Measurements from ENCODE around the gene PDK3. TPM values are rescaled to one million over a fixed set of nuclear protein-coding genes. Genes with fewer than 3 reads are reported as not detected.

The PDK3 gene
- total RNA-seq, 1 experiment from 2014 or later, result 20.1 TPM

DNA sequence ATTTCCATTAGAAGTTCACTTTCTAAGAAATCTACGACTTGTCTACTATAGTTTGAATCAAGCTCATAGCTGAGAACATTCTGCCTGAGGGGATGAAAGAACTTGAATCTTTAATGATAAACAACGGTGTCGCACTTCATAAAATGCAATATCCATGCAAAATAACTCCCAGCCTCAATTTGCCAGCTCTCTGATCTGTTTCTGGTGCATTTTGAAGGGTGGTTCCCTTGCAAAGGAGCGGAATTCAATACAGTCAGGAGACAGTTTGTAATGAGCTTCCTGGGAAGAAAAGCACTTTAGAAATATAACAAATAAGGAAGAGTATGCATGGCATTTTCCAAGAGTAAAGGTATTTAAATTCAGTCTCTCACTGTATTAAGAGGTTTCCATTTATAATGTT lies 102.1 kb downstream of the PDK3 start:
- Histone ChIP-seq H3K27me3 (ENCODE audit: low read length) (no peaks in the 10 kb centered on the region), H3K4me2 (ENCODE audit: low read depth, low read length, poor library complexity, severe bottlenecking) (no peak overlapping the region), H3K4me3 (ENCODE audit: low read length) (no peak overlapping the region), H2AFZ (ENCODE audit: low read length) (no peak overlapping the region), H3K9ac (ENCODE audit: low read length) (no peak overlapping the region), H3K27ac (ENCODE audit: low read length) (no peak overlapping the region), H3K9me3 (ENCODE audit: low read length) (no peaks in the 10 kb centered on the region), H3K9me2 (replicated peaks; ENCODE audit: insufficient read depth, low read length) (no peaks in the 10 kb centered on the region), H3K4me1 (ENCODE audit: low read length) (no peaks in the 10 kb centered on the region), H4K20me1 (ENCODE audit: insufficient read depth, low read depth, low read length) (no peaks in the 10 kb centered on the region), H3K36me3 (ENCODE audit: insufficient read depth, low read length) (no peaks in the 10 kb centered on the region), H3K79me2 (ENCODE audit: low read length) (no peaks in the 10 kb centered on the region)
- no peak for DNase-seq

DNA sequence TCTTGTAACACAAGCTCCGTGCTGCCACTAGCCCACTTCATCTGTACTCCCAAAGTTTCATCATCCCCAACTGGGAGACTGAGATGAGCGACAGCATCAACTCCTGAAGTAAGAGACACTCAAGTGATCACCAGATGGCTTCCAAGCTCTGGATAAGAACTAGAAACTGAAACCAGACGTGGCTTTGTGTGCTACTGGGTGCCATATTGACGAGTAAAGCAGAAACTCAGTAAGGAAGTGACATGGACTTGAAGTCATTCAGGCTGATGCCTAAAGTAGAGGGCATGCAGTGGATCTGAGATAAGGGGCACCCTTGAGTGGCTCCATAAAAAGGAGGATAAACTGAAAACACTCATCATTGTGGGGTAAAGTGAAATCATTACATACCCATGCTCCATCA lies 109.7 kb downstream of the PDK3 start:
- Histone ChIP-seq H3K4me2 (ENCODE audit: low read depth, low read length, poor library complexity, severe bottlenecking) (no peak overlapping the region), H2AFZ (ENCODE audit: low read length) (no peak overlapping the region), H3K4me3 (ENCODE audit: low read length) (no peak overlapping the region), H3K4me1 (ENCODE audit: low read length) (no peaks in the 10 kb centered on the region), H4K20me1 (ENCODE audit: insufficient read depth, low read depth, low read length) (no peaks in the 10 kb centered on the region), H3K79me2 (ENCODE audit: low read length) (no peaks in the 10 kb centered on the region), H3K36me3 (ENCODE audit: insufficient read depth, low read length) (no peaks in the 10 kb centered on the region), H3K9me2 (replicated peaks; ENCODE audit: insufficient read depth, low read length) (no peaks in the 10 kb centered on the region), H3K27me3 (ENCODE audit: low read length) (no peaks in the 10 kb centered on the region), H3K9ac (ENCODE audit: low read length) (no peak overlapping the region), H3K27ac (ENCODE audit: low read length) (no peak overlapping the region), H3K9me3 (ENCODE audit: low read length) (no peaks in the 10 kb centered on the region)
- DNase-seq, result no peak

DNA sequence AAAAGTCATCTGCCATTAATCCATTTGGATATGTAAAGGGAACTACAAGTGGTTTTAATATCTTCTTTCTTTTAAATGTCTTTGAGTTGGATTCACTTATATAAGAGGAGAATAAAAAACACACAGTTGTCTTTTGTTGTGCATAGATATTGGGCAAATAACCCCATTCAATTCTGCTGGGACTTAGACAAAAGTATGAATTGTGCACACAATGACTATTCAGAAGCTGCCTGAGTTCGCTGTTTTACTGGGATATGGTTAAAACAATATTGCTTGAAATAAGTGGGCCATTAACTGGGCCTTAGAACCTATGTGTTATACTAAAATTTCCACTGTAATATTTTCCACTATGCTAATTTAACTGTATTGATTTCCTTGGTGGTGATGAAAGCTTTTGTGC lies 110.4 kb downstream of the PDK3 start:
- Histone ChIP-seq H3K4me3 (ENCODE audit: low read length) (no peak overlapping the region), H3K4me2 (ENCODE audit: low read depth, low read length, poor library complexity, severe bottlenecking) (no peak overlapping the region), H3K9ac (ENCODE audit: low read length) (no peak overlapping the region), H3K9me3 (ENCODE audit: low read length) (no peaks in the 10 kb centered on the region), H3K4me1 (ENCODE audit: low read length) (no peaks in the 10 kb centered on the region), H3K9me2 (replicated peaks; ENCODE audit: insufficient read depth, low read length) (no peaks in the 10 kb centered on the region), H4K20me1 (ENCODE audit: insufficient read depth, low read depth, low read length) (no peaks in the 10 kb centered on the region), H2AFZ (ENCODE audit: low read length) (no peak overlapping the region), H3K79me2 (ENCODE audit: low read length) (no peaks in the 10 kb centered on the region), H3K36me3 (ENCODE audit: insufficient read depth, low read length) (no peaks in the 10 kb centered on the region), H3K27me3 (ENCODE audit: low read length) (no peaks in the 10 kb centered on the region), H3K27ac (ENCODE audit: low read length) (no peak overlapping the region)
- DNase-seq, result no peak

DNA sequence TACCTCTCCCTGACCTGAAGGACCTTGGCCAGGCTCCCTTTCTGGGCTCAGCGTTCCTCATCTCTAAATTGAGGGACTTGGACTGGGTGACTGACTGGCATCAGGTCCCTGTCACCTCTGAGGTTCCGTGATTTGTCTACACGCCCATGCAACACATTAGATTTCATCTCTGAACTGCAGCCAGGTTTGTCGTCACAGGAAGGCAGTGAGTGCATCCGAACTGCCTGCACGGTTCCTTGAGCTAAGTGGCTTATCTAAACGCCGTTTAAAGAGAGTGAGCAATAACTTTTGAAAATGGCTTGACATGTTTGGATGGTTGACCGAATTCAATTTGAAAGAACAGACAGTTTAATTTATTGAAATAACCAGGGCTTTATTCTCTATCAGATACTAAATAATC lies 112.0 kb downstream of the PDK3 start:
- H3K27ac ChIP-seq (ENCODE audit: low read length), result no peak overlapping the region
- no peaks in the 10 kb centered on the region for H3K27me3 ChIP-seq (ENCODE audit: low read length)
- H2AFZ ChIP-seq (ENCODE audit: low read length), result no peak overlapping the region
- no peaks in the 10 kb centered on the region for H3K36me3 ChIP-seq (ENCODE audit: insufficient read depth, low read length)
- H3K9me3 ChIP-seq (ENCODE audit: low read length), result no peaks in the 10 kb centered on the region
- no peaks in the 10 kb centered on the region for H4K20me1 ChIP-seq (ENCODE audit: insufficient read depth, low read depth, low read length)
- no peaks in the 10 kb centered on the region for H3K79me2 ChIP-seq (ENCODE audit: low read length)
- DNase-seq, result no peak
- H3K4me2 ChIP-seq (ENCODE audit: low read depth, low read length, poor library complexity, severe bottlenecking), result no peak overlapping the region
- H3K4me3 ChIP-seq (ENCODE audit: low read length), result no peak overlapping the region
- H3K9ac ChIP-seq (ENCODE audit: low read length), result no peak overlapping the region
- no peaks in the 10 kb centered on the region for H3K4me1 ChIP-seq (ENCODE audit: low read length)
- H3K9me2 ChIP-seq (replicated peaks; ENCODE audit: insufficient read depth, low read length), result no peaks in the 10 kb centered on the region

Small RNA genes within 50 kb of the gene (small RNA-seq; reads per million reads assigned to genes)
- not detected for gene SNRPEP9

Other genes starting within 250 kb of the PDK3 start
- not detected in 2 replicates for gene SUPT20HL2, start 151.2 kb upstream of the PDK3 start, total RNA-seq (2014; rRNA removed; shearing (Covaris generic); ENCODE audit: low replicate concordance)
- gene SUPT20HL1, start 104.6 kb upstream of the PDK3 start, total RNA-seq (2014; rRNA removed; shearing (Covaris generic); ENCODE audit: low replicate concordance), result not detected in 2 replicates
- gene PCYT1B, start 182.1 kb downstream of the PDK3 start, total RNA-seq (2014; rRNA removed; shearing (Covaris generic); ENCODE audit: low replicate concordance), result 0.04 and 0.18 TPM in 2 replicates
- gene POLA1, start 228.6 kb downstream of the PDK3 start, total RNA-seq (2014; rRNA removed; shearing (Covaris generic); ENCODE audit: low replicate concordance), result 22.4 and 26.7 TPM in 2 replicates